ENCODE data around the gene GAPDHS.

GAPDHS gene

DNA sequence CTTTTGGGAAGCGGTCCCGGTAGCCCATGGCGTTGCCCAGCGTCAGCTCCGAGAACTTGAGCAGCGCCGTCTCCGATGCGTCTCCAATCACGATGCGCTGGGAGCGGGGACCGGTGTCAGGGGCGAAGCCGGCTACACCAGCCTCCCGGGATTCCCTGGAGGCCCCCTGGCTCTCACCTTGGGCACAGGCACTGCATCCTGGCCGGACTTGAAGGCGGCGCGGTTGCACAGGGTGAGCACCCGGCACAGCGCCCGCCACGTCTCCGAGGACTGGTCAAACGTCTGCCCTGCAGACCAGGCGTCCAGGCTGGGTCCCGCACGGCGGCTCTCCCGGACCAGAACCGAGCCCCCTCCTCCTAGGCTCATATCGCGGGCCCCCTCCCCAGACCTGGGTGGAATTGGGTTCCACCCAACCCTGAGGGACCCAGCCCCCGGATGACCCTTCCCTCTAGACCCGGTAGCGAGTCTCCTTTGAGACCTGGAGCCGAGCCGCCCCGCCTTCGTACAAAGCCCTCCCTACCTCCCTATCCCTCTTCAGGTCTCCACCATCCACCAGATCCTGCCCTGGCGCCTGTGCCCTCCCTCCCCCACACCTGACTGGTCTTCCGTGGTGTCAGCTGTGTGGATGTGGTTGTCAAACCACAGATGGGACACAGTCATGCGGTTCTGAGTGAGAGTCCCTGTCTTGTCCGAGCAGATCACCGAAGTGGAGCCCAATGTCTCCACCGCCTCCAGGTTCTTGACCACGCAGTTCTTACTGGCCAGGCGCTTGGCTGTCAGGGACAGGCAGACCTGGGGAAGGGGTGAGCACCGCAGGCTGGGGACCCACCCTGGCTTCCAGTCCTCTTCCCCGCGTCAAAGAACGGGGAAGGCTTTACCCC lies 25.4 kb downstream of the GAPDHS start:
- DNase-seq: no peak

DNA sequence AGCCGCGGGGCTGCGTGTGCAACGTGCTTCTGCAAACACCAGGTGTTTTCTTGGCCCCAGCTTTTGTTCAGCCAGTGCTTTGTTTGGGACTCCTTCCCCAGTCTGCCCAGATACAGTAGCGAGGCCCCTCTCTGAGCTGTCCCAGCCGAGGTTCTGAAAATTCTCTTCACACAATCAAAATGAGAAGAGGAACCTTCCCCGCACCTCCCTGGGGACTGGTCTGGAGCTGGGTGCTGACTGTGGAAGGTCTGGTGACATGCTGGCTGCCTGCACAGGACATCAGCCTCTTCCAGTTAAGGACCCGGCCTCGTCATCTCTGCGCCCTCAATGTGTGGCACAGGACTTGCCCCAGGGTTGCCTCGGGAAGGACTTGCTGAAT lies 26.0 kb downstream of the GAPDHS start:
- DNase-seq: no peak

DNA sequence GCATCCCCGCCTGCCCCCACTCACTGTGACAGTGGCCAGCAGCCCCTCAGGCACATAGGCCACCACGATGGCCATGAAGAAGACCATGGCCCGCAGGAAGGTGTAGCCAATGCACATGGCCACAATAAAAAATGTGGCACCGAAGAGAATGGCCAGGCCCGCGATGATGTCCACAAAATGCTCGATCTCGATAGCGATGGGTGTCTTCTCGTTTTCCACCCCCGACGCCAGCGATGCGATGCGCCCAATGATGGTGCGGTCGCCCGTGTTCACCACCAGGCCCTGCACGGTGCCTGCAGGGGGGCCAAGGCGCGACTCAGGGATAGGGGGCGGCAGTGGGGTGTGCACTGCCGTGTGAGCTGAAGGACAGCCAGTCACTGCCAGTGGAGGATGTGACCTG lies 26.5 kb downstream of the GAPDHS start:
- DNase-seq: no peak

DNA sequence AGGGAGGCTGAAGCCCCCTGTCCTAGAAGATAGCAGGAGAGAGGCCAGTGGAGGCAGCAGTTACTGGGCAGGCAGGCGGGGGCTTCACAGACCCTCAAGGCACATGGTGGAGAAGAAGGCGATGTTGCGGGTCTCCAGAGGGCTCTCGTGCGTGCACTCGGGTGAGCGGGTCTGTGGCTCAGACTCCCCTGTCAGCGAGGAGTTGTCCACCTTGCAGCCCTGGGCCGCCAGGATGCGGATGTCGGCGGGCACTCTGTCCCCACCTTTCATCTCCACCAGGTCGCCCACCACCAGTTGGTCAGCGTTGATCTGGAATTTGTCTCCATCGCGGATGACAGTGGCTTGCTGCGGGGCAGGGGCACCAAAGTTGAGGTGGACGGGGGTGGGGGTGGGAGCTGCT lies 27.0 kb downstream of the GAPDHS start:
- no peak for DNase-seq

DNA sequence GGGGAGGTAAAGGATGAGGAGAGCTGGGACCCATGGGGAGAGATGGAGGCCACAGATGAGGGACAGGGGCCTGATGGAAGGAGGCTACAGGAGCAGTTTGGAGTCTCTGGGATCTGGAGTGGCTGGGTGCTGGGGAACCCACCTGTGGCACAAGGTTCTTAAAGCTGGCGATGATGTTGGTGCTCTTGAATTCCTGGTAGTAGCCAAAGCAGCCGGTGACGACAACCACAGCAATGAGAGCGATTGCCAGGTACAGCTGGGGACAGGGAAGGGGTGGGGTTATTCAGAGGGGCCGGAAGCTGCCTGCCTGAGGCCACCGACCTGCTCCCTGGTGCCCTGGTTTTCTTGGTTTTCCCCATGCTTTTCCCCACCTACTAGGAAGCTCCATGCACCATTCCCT lies 27.4 kb downstream of the GAPDHS start:
- no peak for DNase-seq

DNA sequence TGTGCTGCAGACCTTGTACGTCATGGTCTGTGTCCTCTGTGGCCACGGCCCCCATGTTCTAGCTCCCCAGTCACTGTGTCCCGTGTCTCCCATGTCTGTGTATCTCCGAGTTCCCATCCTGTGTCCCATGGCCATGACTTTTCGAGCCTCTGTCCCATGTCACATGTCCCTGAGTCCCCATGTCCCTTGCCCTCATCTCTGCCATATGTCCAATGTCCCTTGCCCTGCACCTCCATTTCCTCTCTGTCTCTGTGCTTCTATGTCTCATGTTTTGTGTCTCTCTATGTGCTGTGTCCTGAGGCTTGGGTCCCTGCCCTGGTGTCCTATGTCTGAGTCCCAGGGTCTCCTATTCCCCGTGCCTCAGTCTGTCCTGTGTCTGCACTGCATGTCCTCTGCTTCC lies 28.2 kb downstream of the GAPDHS start:
- DNase-seq: no peak

DNA sequence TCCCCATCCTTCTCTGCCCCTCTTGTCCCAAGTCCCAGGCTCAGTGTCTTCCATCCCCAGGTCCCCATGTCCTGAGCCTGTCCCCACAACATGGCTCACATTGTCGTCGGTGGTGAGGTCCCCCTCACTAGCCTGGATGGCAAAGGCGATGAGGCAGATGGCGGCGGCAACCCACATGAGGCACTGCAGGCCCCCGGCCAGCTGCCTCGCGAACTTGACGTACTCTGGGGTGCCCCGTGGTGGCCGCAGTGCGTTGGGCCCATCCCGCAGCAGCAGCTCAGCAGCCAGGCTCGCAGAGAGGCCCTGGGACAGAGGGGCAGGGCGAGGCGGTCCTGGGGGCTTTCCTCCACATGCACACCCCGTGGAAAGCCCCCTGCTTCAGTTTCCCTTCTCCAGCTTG lies 29.1 kb downstream of the GAPDHS start:
- no peak for DNase-seq

DNA sequence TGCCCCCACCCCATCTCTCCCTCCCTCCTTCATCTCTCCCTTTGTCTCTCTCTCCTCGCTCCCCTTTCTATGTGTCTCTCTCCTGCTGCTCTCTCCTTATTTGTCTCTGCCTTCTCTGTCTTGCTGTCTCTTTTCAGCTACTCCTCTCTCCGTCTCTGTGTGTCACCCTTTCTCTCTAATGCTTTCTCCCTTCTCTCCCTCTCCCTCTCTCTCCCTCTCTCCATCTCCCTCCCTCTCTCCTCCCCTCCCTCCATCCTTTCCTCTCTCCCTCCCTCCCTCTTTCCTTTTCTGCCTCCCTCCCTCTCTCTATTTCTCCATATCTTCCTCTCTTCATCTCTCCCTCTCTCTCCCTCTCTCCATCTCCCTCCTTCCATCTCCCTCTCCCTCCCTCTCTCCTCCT lies 29.5 kb downstream of the GAPDHS start:
- DNase-seq: no peak

DNA sequence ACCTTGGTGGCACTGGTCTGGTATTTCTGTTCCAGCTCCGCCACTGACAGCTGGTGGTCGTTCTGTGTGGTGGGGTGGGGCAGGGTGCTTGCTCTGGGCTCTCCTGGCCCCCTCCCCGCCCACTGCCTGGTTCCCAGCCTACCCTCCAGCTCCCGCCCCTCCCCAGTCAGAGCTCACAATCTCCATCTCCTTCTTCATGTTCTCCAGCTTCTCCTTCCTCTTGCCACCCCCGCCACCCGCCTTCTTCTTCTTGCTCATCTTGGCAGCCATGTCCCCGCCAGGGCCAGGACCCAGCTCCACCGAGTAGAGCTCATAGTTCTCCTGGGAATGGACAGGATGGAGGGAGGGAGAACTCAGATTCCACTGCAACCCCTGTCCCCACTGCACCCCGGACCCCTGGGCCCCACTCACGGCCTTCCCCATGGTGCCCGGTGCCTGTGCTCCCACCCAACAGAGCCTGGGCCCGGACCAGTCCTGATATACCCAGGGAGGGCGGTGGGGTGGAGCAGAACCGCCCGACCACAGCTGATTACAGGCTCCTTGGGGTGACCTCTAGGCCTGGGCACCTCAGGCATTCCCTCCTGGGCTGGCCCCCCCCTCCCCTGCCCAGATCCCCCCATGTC lies 30.1 kb downstream of the GAPDHS start, which contains the start of gene ATP4A:
ATP4A (minus strand) TSS at position 452 of the 623 bp plus-strand sequence; CDS start at position 423, 29 bp downstream.
- no peak for DNase-seq

DNA sequence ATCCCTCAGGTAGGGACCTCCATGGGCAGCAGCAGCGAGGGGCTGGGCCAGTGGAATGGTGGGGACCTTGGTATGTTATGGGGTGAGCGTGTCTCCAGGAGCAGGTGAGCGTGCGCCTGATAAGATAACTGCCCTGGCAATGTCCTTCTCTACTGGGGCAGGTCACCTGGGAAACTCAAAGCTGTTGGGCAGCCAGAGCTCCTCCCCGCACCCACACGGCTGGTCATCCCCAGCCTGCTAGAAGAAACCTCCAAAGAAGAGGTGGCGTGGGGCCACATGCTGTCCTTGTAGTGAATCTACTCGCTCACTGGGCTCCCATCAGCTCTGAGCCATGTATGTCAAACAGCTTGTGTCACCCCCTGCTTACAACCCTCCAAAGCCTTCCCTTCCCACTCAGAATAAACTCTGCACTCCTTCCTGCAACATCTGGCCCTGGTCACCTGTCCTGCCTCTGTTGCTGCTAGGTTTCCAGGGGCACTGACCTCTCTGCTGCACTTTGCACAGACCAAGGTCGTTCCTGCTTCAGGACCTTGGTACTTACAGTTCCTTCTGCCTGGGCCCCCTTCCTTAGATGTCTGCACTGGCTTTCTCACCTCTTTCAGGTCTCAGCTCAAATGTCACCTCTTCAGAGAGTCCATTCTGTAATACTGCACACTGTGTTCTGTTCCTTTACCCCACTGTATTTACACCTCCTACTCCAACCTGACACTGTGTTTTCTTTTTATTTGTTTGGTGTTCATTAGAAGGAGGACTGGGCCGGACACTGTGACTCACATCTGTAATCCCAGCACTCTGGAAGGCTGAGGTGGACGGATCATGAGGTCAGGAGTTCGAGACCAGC lies 32.0 kb downstream of the GAPDHS start:
- no peak for DNase-seq

DNA sequence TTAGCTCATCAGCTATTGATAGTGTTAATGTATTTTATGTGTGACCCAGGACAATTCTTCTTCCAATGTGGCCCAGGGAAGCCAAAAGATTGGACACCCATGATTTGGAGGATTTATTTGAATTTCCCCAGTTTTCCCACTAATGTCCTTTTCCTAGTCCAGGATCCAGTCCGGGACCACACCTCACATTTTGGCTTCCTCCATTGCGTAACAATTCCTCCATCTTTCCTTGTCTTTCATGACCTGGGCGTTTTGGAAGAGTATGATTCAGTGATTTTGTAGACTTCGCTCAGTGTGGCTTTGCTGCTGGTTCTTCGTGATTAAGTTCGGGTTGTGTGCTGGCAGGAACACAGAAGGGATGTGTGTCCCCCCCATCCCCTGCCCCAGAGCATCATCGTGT lies 33.5 kb downstream of the GAPDHS start:
- DNase-seq: no peak

DNA sequence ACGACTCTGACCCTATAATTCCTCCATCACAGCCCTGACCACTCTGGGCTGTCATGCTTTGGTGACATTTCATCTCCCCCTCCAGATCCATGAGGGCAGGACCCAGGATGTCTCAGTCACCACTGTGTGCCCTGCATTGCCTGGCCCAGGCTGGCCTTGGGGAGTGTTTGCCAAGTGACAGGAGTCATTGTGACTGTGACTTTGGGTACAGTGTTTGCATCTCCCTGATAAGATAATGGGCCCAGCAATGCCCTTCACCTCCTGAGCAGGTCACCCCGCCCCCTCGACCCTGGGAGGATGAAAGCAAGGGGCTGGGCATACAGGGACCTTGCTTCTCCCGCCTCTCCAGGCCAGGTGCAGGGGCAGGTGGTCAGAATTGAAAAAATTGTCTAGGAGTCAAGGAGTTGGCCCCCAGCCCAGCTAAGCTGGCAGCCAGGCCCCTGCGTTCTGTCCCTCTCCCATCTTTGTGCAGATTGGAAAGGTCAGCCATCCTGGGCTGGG lies 36.1 kb downstream of the GAPDHS start:
- no peak for DNase-seq

DNA sequence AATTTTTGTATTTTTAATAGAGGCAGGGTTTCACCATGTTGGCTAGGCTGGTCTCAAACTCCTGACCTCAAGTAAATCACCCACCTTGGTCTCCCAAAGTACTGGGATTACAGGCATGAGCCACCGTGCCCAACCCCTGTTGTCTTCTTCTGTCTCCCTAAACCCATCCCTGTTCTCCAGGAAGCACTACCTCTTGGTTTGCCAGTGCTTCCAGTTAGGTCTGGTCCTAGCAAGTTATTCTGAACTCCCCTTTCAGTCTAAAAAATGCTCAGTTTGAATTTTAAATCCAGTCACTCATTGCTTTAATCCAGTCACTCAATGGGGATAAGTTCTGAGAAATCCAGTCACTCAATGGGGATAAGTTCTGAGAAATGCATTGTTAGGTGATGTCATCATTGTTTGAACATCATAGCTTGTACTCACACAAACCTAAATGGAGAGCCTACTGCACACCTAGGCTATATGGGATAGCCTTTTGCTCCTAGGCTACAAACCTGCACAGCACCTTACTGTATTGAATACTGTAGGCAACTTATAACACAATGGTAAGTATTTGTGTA lies 38.2 kb downstream of the GAPDHS start:
- DNase-seq: no peak

DNA sequence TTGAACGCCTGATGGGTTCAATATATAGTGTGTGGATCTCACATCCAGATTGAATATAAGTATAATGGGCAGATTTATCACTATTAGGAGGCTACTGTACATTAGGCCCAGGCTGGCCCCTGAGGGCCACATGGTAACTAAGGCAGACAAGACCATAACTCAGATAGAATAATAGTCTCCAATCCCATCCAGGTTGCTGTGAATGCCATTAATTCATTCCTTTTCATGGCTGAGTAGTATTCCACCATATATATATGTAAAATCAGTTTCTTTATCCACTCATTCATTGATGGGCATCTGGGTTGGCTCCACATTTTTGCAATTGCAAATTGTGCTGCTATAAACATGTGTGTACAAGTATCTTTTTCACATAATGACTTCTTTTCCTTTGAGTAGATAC lies 44.7 kb downstream of the GAPDHS start:
- no peak for DNase-seq

DNA sequence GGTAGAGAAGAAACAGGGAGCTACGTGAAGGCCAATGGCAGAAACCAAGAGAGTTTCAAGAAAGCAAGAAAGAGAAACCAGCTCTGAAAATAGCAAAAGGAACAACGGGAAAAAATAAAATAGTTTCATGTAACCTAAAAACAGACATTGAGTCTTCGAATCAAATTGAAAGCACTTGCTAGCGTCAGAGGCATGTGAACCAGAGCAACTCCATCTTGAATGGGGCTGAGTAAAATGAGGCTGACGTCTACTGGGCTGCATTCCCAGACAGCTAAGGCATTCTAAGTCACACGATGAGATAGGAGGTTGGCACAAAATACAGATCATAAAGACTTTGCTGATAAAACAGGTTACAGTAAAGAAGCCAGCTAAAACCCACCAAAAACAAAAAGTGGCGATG lies 45.5 kb downstream of the GAPDHS start:
- DNase-seq: no peak

DNA sequence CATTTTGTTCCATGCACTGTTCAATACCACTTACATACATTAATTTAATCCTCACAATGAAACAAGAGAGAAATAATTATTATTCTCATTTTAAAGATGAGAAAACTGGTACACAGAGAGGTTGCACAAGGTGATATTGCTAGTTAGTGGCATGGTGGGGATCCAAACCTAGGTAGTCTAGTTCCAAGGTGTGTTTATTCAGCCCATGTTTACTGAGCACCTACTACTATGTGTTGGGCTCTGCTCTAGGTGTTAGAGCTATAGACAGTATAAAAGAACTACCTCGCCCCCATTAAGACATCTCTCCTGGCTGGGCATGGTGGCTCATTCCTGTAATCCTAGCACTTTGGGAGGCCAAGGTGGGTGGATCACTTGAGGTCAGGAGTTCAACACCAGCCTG lies 49.5 kb downstream of the GAPDHS start:
- DNase-seq: no peak

DNA sequence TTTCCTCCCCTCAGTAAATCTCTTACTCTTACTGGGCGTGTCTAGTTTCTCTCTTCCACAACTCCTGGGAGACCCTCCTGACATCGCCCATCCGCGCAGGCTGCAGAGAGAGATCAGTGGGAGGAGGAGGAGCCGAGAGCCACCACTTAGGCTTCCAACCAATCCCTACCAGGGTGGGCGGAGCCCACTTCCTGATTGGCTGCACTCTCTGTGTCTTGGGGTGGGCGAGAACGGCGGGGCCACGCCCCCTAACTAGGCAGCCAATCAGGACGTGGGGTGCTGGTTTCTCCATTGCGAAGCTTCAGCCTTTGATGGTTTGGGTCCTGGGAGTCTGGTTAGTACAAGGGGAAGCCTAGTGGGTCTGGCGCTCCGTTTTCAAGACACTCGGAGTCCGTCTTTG lies 52.6 kb downstream of the GAPDHS start, which contains the start of gene PMIS2:
PMIS2 (plus strand) TSS at position 326 of the 400 bp plus-strand sequence. CDS start 87 bp downstream, outside the sequence.
- no peak for DNase-seq

DNA sequence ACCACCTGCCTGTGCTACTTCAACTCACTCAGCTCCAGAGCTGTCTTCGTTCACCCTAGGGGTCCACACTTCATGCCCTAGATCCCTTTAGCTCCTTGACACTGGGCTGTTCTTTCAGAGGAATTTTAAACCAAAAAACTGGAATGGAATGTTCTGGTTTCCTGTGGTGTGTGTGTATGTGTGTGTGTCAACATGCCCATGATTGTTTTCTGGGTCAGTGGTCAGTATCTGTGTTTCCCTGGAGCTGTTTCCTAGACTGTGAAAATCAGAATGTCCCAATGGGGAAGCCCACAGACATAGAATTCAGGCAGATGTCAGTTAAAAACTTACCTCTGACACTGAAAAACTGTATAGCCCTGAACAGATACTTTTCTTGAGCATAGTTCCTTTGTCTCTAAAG lies 54.1 kb downstream of the GAPDHS start:
- no peak for DNase-seq

DNA sequence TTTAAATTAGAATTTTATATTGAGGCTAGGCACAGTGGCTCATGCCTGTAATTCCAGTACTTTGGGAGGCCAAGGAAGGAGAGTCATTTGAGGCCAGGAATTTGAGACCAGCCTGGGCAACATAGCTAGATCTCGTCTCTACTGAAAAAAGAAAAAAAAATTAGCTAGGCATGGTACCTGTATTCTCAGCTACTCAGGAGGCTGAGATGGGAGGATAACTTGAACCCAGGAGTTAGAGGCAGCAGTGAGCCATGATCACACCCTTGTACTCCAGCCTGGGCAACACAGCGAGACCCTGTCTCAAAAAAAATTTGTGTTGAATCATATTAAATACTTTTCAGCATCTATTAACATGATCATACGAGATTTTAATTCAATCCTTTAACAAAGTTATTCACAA lies 57.6 kb downstream of the GAPDHS start:
- DNase-seq: no peak

DNA sequence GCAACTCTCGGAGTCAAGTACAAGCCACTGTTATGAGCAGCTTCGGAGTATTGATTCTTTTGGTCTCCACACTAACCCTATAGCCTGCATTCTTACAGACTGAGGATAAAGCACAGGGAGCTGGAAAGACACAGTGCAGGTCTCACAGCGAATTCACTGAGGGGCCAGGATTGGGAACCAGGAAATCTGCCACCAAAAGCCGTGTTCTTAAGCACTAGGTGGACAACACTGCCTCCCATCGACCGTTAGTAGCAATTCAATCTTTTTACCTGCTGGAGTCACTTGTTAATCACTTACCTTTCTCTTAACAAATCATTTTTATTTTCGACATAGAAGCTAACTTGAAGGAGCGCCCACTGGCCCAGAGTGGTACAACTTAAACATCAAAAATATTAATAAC lies 59.0 kb downstream of the GAPDHS start:
- DNase-seq: peak; percentile 20
